B cell (primary cell): Measurements from ENCODE around the gene STOML3. TPM values are rescaled to one million over a fixed set of nuclear protein-coding genes. Genes with fewer than 3 reads are reported as not detected.

Experiments
- ATAC-seq: fragments of 200-7000 bp; cut with Tn5 transposase; one replicate; pipeline ENCODE4 v1.10.0; 2021; ENCODE audit warnings: low read depth, mild to moderate bottlenecking, moderate number of reproducible peaks, moderate library complexity
- CTCF ChIA-PET: fragments of 350-600 bp; sonication (Branson Sonifier 250); formaldehyde crosslinking; loops from one replicate; lab custom pipeline; 2021; ENCODE audit warnings: antibody characterized with exemption, inconsistent platforms; lab: Charles Lee
- POLR2A ChIA-PET: fragments of 350-600 bp; sonication (Branson Sonifier 250); formaldehyde crosslinking; loops from one replicate; lab custom pipeline; 2021; ENCODE audit warnings: antibody characterized with exemption; lab: Charles Lee
- DNase-seq: peaks from one replicate; pipeline ENCODE4 v3.0.0; 2013
- H2AFZ ChIP-seq: 2 replicates; pipeline ENCODE4 v1.6.1; 2012; ENCODE audit warnings: mild to moderate bottlenecking, low read depth, low read length; ENCODE audit not compliant: insufficient read depth, poor library complexity, severe bottlenecking
- H3K27ac ChIP-seq, 2 donors: 1 replicate in 1 of 2; 2 replicates in 1 of 2; pipeline ENCODE4 v1.5.1; 2012 to 2013; ENCODE audit warnings: low read length in 2 of 2, mild to moderate bottlenecking in 2 of 2, moderate library complexity in 1 of 2
- H3K27me3 ChIP-seq, 4 experiments: fragments of 200-600 bp in 1 of 4; sonication (generic) in 1 of 4; replicated peaks in 1 of 4; 1 replicate in 2 of 4; 2 replicates in 2 of 4; pipeline versions ENCODE4 v1.6.1 to v1.7.0; 2013 to 2016; ENCODE audit warnings: low read length in 3 of 4, mild to moderate bottlenecking in 2 of 4, mixed read lengths in 1 of 4, moderate library complexity in 1 of 4; ENCODE audit not compliant: insufficient read depth in 4 of 4, control insufficient read depth in 3 of 4; ENCODE audit errors: control extremely low read depth in 1 of 4
- H3K36me3 ChIP-seq, 2 experiments: replicated peaks in 1 of 2; 1 replicate in 1 of 2; 2 replicates in 1 of 2; pipeline versions ENCODE4 v1.6.1 to v1.7.1; 2013; ENCODE audit warnings: low read length in 1 of 2; ENCODE audit not compliant: insufficient read depth in 2 of 2, control insufficient read depth in 1 of 2; ENCODE audit errors: control extremely low read depth in 1 of 2, extremely low read depth in 1 of 2
- H3K4me1 ChIP-seq, 2 donors: fragments of 200-600 bp in 1 of 2; sonication (generic) in 1 of 2; 1 replicate in 1 of 2; 2 replicates in 1 of 2; pipeline versions ENCODE4 v1.5.1 to v1.6.1; 2013 to 2017; ENCODE audit warnings: low read length in 2 of 2; ENCODE audit not compliant: control insufficient read depth in 2 of 2, insufficient read depth in 2 of 2
- H3K4me2 ChIP-seq: replicated peaks from 2 replicates; pipeline ENCODE3; 2012; ENCODE audit warnings: mild to moderate bottlenecking, low read depth, low read length; ENCODE audit not compliant: poor library complexity, severe bottlenecking
- H3K4me3 ChIP-seq, 5 experiments: fragments of 200-600 bp in 1 of 5; sonication (generic) in 1 of 5; 1 replicate in 3 of 5; 2 replicates in 2 of 5; pipeline versions ENCODE4 v1.5.1 to v1.7.0; 2011 to 2016; ENCODE audit warnings: low read length in 4 of 5, mild to moderate bottlenecking in 4 of 5, low read depth in 2 of 5, control low read depth in 1 of 5, moderate library complexity in 1 of 5; ENCODE audit not compliant: insufficient read depth in 1 of 5; ENCODE audit errors: control extremely low read depth in 1 of 5, extremely low read depth in 1 of 5
- H3K79me2 ChIP-seq: fragments of 200-600 bp; sonication (generic); one replicate; pipeline ENCODE4 v1.6.0; 2016; ENCODE audit warnings: low read length; ENCODE audit not compliant: control insufficient read depth, insufficient read depth
- H3K9ac ChIP-seq: fragments of 200-600 bp; sonication (generic); 2 replicates; pipeline ENCODE4 v1.6.1; 2017; ENCODE audit warnings: mild to moderate bottlenecking, low read length, moderate library complexity
- H3K9me3 ChIP-seq, 3 donors: one replicate each; pipeline versions ENCODE4 v1.6.1 to v1.7.1; 2013; ENCODE audit warnings: low read length in 2 of 3; ENCODE audit not compliant: control insufficient read depth in 2 of 3, insufficient read depth in 1 of 3; ENCODE audit errors: control extremely low read depth in 1 of 3
- H4K20me1 ChIP-seq: 2 replicates; pipeline ENCODE4 v1.6.0; 2012; ENCODE audit warnings: mild to moderate bottlenecking, low read length; ENCODE audit not compliant: insufficient read depth, control insufficient read depth, poor library complexity, severe bottlenecking
- H3K27ac Mint-ChIP-seq: one replicate; pipeline ENCODE4 v1.8.0; 2021; ENCODE audit warnings: mixed read lengths
- H3K27me3 Mint-ChIP-seq: one replicate; pipeline ENCODE4 v1.8.0; 2021; ENCODE audit warnings: mixed read lengths
- H3K4me1 Mint-ChIP-seq: one replicate; pipeline ENCODE4 v1.8.0; 2021; ENCODE audit warnings: mixed read lengths
- H3K4me3 Mint-ChIP-seq: one replicate; pipeline ENCODE4 v1.8.0; 2021; ENCODE audit warnings: mixed read lengths
- H3K9me3 Mint-ChIP-seq: one replicate; pipeline ENCODE4 v1.8.0; 2022; ENCODE audit warnings: mixed read lengths; ENCODE audit not compliant: insufficient read depth
- EZH2 ChIP-seq: IDR thresholded peaks from 2 replicates; pipeline ENCODE4 v1.6.1; 2012; ENCODE audit warnings: borderline replicate concordance, low read depth, mild to moderate bottlenecking, moderate library complexity, low read length; ENCODE audit not compliant: insufficient read depth, poor library complexity, severe bottlenecking
- WGBS: methylation state at CpG from one replicate; pipeline ENCODE4 v1.1.5; 2013; ENCODE audit warnings: missing lambda C conversion rate; ENCODE audit not compliant: insufficient coverage; 5-methylcytosine and 5-hydroxymethylcytosine counted together
- intact Hi-C: fragments of 100-400 bp; cut with micrococcal nuclease; formaldehyde crosslinking; loops from one replicate; pipeline ENCODE4 v1.10.0; 2022
- polyA plus RNA-seq: library from polyadenylated mRNA; depleted of rRNA; stranded (reverse); fragments of >200 nt; gene quantifications from 2 replicates; pipeline ENCODE4 v1.2.3, GENCODE V29; 2012
- total RNA-seq, 2 donors: library from RNA; stranded (reverse); fragments of 120-200 nt in 1 of 2; gene quantifications; 1 replicate in 1 of 2; 2 replicates in 1 of 2; pipeline versions ENCODE4 v1.2.3 to v1.2.4, GENCODE V29; 2013 to 2022
- TF ChIP-seq, protein P1 (sequence below): fragments of 200-600 bp; IDR thresholded peaks from one replicate; pipeline ENCODE4 v1.8.0; 2022; ENCODE audit warnings: antibody characterized with exemption, mild to moderate bottlenecking

The STOML3 gene
- total and polyA plus RNA-seq, 2 donors (not counting 1 experiment from before 2014, with no cell fraction given): not detected

DNA sequence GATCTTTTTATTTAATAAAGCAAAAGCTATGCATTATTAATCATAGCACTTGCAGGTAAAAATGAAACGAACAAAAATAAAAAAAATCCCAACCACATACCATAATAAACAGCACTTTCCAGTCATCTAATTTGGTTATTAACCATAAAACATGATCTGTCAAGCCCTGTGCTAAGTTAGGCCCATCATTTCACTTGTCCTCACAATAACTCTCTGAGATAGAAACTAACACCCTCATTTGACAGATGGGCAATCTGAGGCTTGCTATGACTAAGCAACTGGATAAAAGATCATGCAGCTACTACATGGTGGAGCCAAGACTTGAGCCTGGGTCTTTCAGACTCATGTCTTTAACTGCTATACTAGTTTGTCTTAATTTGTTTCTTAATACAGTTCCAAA lies 25.5 kb upstream of the STOML3 start:
- H3K9ac ChIP-seq: no peak overlapping the region
- no peak for TF ChIP-seq EZH2
- TF ChIP-seq, protein P1, sequence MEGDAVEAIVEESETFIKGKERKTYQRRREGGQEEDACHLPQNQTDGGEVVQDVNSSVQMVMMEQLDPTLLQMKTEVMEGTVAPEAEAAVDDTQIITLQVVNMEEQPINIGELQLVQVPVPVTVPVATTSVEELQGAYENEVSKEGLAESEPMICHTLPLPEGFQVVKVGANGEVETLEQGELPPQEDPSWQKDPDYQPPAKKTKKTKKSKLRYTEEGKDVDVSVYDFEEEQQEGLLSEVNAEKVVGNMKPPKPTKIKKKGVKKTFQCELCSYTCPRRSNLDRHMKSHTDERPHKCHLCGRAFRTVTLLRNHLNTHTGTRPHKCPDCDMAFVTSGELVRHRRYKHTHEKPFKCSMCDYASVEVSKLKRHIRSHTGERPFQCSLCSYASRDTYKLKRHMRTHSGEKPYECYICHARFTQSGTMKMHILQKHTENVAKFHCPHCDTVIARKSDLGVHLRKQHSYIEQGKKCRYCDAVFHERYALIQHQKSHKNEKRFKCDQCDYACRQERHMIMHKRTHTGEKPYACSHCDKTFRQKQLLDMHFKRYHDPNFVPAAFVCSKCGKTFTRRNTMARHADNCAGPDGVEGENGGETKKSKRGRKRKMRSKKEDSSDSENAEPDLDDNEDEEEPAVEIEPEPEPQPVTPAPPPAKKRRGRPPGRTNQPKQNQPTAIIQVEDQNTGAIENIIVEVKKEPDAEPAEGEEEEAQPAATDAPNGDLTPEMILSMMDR: no peak
- no peaks in the 10 kb centered on the region for H3K79me2 ChIP-seq
- ATAC-seq (no peak), DNase-seq (no peak)
- no peaks in the 10 kb centered on the region for H4K20me1 ChIP-seq
- no peak overlapping the region for H2AFZ ChIP-seq
- no peaks in the 10 kb centered on the region for H3K9me3 Mint-ChIP-seq
- POLR2A ChIA-PET: no interaction called here
- no peaks in the 10 kb centered on the region for H3K4me1 ChIP-seq
- no peak overlapping the region for H3K4me3 ChIP-seq
- no peaks in the 10 kb centered on the region for H3K27me3 ChIP-seq
- intact Hi-C loops: no loop called here
- H3K4me2 ChIP-seq: no peak overlapping the region
- CTCF ChIA-PET: no interaction called here
- no peaks in the 10 kb centered on the region for H3K9me3 ChIP-seq
- WGBS: 57% methylated on average over 1 of the region's 1 CpG
- H3K4me1 Mint-ChIP-seq: no peaks in the 10 kb centered on the region
- peaks cover 7 to 61% of the 10 kb centered on the region in 2 experiments for H3K36me3 ChIP-seq
- no peak overlapping the region for H3K4me3 Mint-ChIP-seq
- H3K27ac Mint-ChIP-seq: no peak overlapping the region
- H3K27me3 Mint-ChIP-seq: no peaks in the 10 kb centered on the region
- H3K27ac ChIP-seq: no peak overlapping the region

DNA sequence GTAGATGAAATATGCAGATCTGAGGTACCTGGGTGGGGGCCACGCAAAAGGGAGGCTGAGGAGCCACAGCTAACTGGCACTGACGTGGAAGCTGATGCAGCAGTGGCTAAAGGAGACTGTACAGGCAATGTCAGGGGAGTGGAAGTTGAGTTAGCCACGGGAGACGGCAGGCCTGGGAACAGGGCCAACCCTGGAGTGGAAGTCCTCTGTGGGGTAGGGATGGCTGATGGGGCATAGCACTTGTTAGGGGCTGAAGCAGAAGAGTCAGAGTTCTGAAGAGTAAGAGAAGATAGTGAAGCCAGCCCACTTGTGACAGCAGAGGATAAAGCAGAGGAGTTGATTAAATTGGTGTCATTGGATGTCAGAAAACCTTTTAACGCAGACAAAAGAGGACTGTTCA lies 22.8 kb upstream of the STOML3 start:
- POLR2A ChIA-PET: no interaction called here
- no peak overlapping the region for H3K27ac Mint-ChIP-seq

More for the DNA sequence above, 22.8 kb upstream of the STOML3 start:
- H3K9me3 ChIP-seq: no peaks in the 10 kb centered on the region
- no peak overlapping the region for H3K4me2 ChIP-seq
- H3K27me3 ChIP-seq: no peaks in the 10 kb centered on the region
- no peak for DNase-seq
- intact Hi-C loops: no loop called here
- 99% methylated on average over 5 of the region's 5 CpGs for WGBS
- no peak overlapping the region for H3K9ac ChIP-seq
- no peaks in the 10 kb centered on the region for H3K4me1 ChIP-seq
- H2AFZ ChIP-seq: no peak overlapping the region
- no peak overlapping the region for H3K27ac ChIP-seq
- peaks cover 7 to 71% of the 10 kb centered on the region in 2 experiments for H3K36me3 ChIP-seq
- TF ChIP-seq EZH2: no peak
- TF ChIP-seq, protein P1: no peak
- no peaks in the 10 kb centered on the region for H3K27me3 Mint-ChIP-seq
- no peaks in the 10 kb centered on the region for H4K20me1 ChIP-seq
- no peak for ATAC-seq
- no peaks in the 10 kb centered on the region for H3K79me2 ChIP-seq
- no peaks in the 10 kb centered on the region for H3K4me1 Mint-ChIP-seq
- no peak overlapping the region for H3K4me3 ChIP-seq
- H3K9me3 Mint-ChIP-seq: no peaks in the 10 kb centered on the region
- H3K4me3 Mint-ChIP-seq: no peak overlapping the region
- CTCF ChIA-PET: no interaction called here
